ENCODE data around the gene NOP14.

NOP14 gene

GRCh38 chr4:2915789-2916188, 47.4 kb downstream of the NOP14 start:
- DNase-seq (ENCODE audit: low read depth in 1 of 2, low spot score in 1 of 2): no peak

GRCh38 chr4:2914256-2915126, 48.7 kb downstream of the NOP14 start:
- DNase-seq (ENCODE audit: low read depth in 1 of 2, low spot score in 1 of 2): no peak

GRCh38 chr4:2913168-2913567, 50.0 kb downstream of the NOP14 start:
- no peak for DNase-seq (ENCODE audit: low read depth in 1 of 2, low spot score in 1 of 2)

GRCh38 chr4:2911868-2912267, 51.3 kb downstream of the NOP14 start:
- DNase-seq (ENCODE audit: low read depth in 1 of 2, low spot score in 1 of 2): no peak

- DNase-seq (ENCODE audit: low read depth in 1 of 2, low spot score in 1 of 2): no peak
Measured at GRCh38 chr4:2910409-2910808, 52.8 kb downstream of the NOP14 start.

- no peak for DNase-seq (ENCODE audit: low read depth in 1 of 2, low spot score in 1 of 2)
Measured at GRCh38 chr4:2909583-2909982, 53.6 kb downstream of the NOP14 start.

GRCh38 chr4:2908686-2909085, 54.5 kb downstream of the NOP14 start:
- no peak for DNase-seq (ENCODE audit: low read depth in 1 of 2, low spot score in 1 of 2)

- DNase-seq (ENCODE audit: low read depth in 1 of 2, low spot score in 1 of 2): no peak
Measured at GRCh38 chr4:2907706-2908293, 55.4 kb downstream of the NOP14 start.

- DNase-seq (ENCODE audit: low read depth in 1 of 2, low spot score in 1 of 2): no peak
Measured at GRCh38 chr4:2907226-2907625, 56.0 kb downstream of the NOP14 start.

- DNase-seq (ENCODE audit: low read depth in 1 of 2, low spot score in 1 of 2): no peak
Measured at GRCh38 chr4:2906218-2906617, 57.0 kb downstream of the NOP14 start.

GRCh38 chr4:2905544-2905943, 57.7 kb downstream of the NOP14 start:
- DNase-seq (ENCODE audit: low read depth in 1 of 2, low spot score in 1 of 2): no peak

- DNase-seq (ENCODE audit: low read depth in 1 of 2, low spot score in 1 of 2): no peak
Measured at GRCh38 chr4:2902126-2902525, 61.1 kb downstream of the NOP14 start.

GRCh38 chr4:2901186-2901585, 62.0 kb downstream of the NOP14 start:
- DNase-seq (ENCODE audit: low read depth in 1 of 2, low spot score in 1 of 2): no peak

GRCh38 chr4:2900741-2901140, 62.5 kb downstream of the NOP14 start:
- no peak for DNase-seq (ENCODE audit: low read depth in 1 of 2, low spot score in 1 of 2)

- DNase-seq (ENCODE audit: low read depth in 1 of 2, low spot score in 1 of 2): no peak
Measured at GRCh38 chr4:2898001-2898400, 65.2 kb downstream of the NOP14 start.

GRCh38 chr4:2893772-2894171, 69.4 kb downstream of the NOP14 start:
- DNase-seq (ENCODE audit: low read depth in 1 of 2, low spot score in 1 of 2): no peak

- no peak for DNase-seq (ENCODE audit: low read depth in 1 of 2, low spot score in 1 of 2)
Measured at GRCh38 chr4:2891294-2891693, 71.9 kb downstream of the NOP14 start.

GRCh38 chr4:2888886-2889285, 74.3 kb downstream of the NOP14 start:
- no peak for DNase-seq (ENCODE audit: low read depth in 1 of 2, low spot score in 1 of 2)
